Lower leg skin (tissue), 3 donors: ENCODE data around the gene INF2.
"Not testable (repeated sequence)": the region's sequence is repeated elsewhere in the genome, so short reads cannot be mapped to it uniquely, and the experiment has no call there.

Source experiments
- CTCF ChIP-seq, 3 donors: fragments of 450-650 bp; IDR thresholded peaks; one replicate each; pipeline ENCODE4 v1.5.1; 2016; ENCODE audit warnings: antibody characterized with exemption in 3 of 3, mild to moderate bottlenecking in 3 of 3, moderate library complexity in 2 of 3
- POLR2A ChIP-seq, 2 donors: fragments of 450-650 bp; IDR thresholded peaks; one replicate each; pipeline ENCODE4 v1.6.1; 2016 to 2017; ENCODE audit warnings: antibody characterized with exemption in 2 of 2, mild to moderate bottlenecking in 1 of 2, moderate library complexity in 1 of 2

- not testable (repeated sequence) for TF ChIP-seq POLR2A, CTCF (IDR thresholded peaks at IDR 0.05)
Measured at GRCh38 chr14:104662472-104662871, 26.9 kb upstream of the INF2 start.
